ENCODE data around the gene METTL1.
"Not testable (repeated sequence)": the region's sequence is repeated elsewhere in the genome, so short reads cannot be mapped to it uniquely, and the experiment has no call there.

METTL1 gene

DNA sequence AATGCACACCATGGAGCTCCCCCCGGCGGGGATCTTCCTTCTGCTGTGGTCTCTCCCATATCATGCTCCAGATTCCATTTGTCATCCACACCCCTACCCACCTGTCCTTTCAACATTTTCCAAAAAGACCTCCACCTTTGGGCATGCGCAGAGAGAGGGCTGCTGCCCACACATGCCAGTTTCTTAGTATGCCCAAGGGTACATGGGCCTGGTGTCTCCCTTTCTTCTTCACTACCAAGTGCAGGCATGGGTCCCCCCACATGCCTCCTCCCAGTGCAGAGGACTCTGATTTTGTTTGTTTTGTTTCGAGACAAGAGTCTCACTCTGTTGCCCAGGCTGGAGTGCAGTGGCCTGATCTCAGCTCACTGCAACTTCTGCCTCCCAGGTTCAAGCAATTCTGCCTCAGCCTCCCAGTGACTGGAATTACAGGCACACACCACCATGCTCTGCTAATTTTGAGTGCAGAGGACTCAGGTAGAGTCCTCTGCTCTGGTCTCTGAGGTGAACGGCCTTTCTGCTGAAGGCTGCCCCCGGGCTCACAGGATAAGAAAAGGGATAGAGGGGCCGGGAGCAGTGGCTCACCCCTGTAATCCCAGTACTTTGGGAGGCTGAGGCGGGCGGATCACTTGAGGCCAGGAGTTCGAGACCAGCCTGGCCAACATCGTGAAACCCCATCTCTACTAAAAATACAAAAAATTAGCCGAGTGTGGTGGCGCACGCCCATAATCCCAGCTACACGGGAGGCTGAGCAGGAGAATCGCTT, 49.9 kb downstream of the METTL1 start:
- not testable (repeated sequence) for DNase-seq

DNA sequence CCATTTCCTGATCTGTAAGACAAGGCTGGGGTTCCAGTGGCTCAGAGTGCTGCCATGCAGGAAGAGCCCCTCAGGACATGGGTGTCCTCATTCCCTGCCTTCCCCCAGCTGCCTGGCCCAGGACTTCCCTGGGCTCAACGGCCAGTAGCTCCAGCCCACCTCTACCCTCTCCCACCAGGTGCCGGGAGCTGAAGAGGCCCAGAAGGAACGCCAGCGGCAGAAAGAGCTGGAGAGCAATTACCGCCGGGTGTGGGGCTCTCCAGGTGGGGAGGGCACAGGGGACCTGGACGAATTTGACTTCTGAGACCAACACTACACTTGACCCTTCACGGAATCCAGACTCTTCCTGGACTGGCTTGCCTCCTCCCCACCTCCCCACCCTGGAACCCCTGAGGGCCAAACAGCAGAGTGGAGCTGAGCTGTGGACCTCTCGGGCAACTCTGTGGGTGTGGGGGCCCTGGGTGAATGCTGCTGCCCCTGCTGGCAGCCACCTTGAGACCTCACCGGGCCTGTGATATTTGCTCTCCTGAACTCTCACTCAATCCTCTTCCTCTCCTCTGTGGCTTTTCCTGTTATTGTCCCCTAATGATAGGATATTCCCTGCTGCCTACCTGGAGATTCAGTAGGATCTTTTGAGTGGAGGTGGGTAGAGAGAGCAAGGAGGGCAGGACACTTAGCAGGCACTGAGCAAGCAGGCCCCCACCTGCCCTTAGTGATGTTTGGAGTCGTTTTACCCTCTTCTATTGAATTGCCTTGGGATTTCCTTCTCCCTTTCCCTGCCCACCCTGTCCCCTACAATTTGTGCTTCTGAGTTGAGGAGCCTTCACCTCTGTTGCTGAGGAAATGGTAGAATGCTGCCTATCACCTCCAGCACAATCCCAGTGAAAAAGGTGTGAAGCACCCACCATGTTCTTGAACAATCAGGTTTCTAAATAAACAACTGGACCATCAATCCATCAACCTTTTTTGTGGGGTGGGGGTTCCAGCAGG, 51.0 kb downstream of the METTL1 start:
- no peak for DNase-seq

DNA sequence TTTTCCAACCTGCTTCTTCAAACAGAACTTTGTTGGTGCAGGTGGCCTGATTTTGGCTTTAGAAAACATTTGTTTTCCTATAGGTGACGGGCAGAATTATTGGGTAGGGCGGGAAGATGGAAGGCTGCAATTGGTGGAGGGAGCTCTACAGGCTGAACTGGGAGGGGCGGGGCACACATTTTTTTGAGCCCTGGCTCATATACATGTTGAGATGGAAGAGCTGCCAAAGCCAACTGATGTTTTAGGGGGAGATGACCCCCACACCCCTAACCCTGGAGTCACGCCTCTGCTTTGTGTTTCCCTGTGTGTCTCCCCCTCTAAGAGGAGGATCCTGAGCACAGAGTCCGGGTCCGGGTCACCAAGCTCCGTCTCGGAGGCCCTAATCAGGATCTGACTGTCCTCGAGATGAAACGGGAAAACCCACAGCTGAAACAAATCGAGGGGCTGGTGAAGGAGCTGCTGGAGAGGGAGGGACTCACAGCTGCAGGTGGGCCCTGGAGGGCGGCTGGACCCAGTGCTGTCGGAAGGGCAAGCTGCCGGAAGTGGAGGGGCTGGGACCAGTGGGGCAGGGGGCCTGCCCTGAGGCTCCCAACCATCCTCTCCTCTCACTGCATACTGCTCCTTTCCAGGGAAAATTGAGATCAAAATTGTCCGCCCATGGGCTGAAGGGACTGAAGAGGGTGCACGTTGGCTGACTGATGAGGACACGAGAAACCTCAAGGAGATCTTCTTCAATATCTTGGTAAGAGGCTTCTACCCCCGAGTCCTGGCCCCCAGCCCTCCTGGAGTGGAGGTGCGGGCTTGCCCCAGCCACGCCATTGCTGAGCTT, 51.9 kb downstream of the METTL1 start:
- DNase-seq: no peak

DNA sequence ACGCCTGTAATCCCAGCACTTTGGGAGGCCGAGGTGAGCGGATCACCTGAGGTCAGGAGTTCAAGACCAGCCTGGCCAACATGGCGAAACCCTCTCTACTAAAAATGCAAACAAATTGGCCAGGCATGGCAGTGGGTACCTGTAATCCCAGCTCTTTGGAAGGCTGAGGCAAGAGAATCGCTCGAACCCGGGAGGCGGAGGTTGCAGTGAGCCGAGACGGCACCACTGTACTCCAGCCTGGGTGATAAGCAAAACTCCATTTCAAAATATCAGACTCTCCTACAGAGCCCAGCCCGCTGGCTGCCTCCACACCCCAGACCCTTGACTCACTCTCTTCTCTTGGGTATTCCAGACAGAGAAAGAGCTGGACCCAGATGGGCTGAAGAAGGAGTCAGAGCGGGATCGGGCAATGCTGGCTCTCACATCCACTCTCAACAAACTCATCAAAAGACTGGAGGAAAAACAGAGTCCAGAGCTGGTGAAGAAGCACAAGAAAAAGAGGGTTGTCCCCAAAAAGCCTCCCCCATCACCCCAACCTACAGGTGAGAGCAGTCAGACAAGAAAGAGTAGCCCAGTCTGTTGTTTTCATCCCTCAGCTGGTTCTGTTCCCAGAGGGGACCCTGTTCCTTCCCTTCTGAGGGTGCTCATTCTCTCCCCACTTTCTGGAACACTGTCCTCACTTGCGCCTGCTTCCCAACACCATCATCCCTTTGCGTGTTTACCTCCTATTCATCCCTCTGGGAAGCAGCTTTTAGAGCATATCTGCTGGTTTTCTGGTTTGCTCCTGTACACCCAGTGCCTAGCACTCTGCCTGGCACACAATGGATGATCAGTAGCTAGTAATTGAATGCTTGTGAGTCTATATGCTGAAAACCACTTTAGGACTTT, 53.0 kb downstream of the METTL1 start:
- DNase-seq: no peak

All from NCI-H2081 treated with DMSO at 0.1 percent for 48 hours (cell line).